Ammon's horn (tissue), 1 donor: ENCODE data around the gene MMP3.

Experiments used
- DNase-seq: peaks from one replicate; pipeline ENCODE4 v3.0.0-alpha.2; 2016; ENCODE audit warnings: low spot score

Gene MMP3

DNA sequence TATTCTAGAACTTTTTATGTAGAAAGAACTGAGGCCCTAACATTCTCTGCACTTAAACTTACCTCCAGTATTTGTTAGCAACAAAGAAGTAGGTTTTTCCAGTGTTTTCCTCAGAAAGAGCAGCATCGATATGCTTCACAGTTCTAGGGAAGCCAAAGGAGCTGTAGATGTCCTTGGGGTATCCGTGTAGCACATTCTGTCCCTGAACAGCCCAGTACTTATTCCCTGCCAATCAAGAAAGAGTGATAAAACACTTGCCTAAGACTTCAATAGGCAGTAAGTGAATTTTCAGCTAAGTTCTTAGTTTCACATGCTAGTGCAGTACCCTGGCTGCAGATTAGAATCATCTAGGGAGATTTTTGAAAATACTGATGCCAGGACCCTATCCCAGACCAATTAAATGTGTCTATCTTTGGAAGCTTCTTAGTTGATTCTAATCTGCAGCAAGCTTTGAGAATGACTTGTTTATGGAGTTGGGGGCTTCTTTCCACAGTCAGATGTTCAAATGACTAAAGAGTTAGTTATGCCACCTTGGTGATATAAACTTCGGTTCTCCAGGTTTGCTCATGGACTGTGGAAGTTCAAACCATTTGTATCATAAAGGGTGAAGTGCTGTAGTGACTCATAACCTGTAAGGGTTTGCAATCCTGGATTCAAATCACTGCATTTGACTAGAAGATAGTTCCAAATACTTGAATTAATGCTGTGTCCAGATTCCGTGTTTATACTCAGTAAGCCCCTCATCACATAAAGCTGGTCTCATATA is 52.0 kb downstream of the MMP3 start:
- no peak for DNase-seq

- DNase-seq: no peak
Measured at GRCh38 chr11:102788334-102788995, 54.9 kb downstream of the MMP3 start.
